Lung (tissue), 12 donors: ENCODE measurements around the gene OLFML1. TPM values are rescaled to one million over a fixed set of nuclear protein-coding genes. Genes with fewer than 3 reads are reported as not detected.

Experiments used
- ATAC-seq: fragments of 200-7000 bp; cut with Tn5 transposase; one replicate; pipeline ENCODE4 v1.9.1; 2020; ENCODE audit warnings: moderate number of reproducible peaks; ENCODE audit not compliant: insufficient read depth, low FRiP score
- DNase-seq, 3 donors: peaks; one replicate each; pipeline ENCODE4 v3.0.0-alpha.2; 2013 to 2017
- H3K27ac ChIP-seq, 2 donors: one replicate each; pipeline ENCODE4 v1.5.1; 2013; ENCODE audit warnings: mild to moderate bottlenecking in 2 of 2, moderate library complexity in 2 of 2, control low read depth in 1 of 2, inconsistent platforms in 1 of 2, low read depth in 1 of 2, low read length in 1 of 2
- H3K27me3 ChIP-seq, 3 donors: one replicate each; pipeline ENCODE4 v1.5.1; 2013; ENCODE audit warnings: low read length in 2 of 3; ENCODE audit not compliant: control insufficient read depth in 3 of 3, insufficient read depth in 3 of 3
- H3K36me3 ChIP-seq, 4 donors: one replicate each; pipeline ENCODE4 v1.5.1; 2013; ENCODE audit warnings: low read length in 4 of 4, mild to moderate bottlenecking in 1 of 4, moderate library complexity in 1 of 4; ENCODE audit not compliant: control insufficient read depth in 4 of 4, insufficient read depth in 4 of 4
- H3K4me1 ChIP-seq, 5 donors: one replicate each; pipeline ENCODE4 v1.5.1; 2013; ENCODE audit warnings: low read length in 5 of 5, mild to moderate bottlenecking in 2 of 5, moderate library complexity in 1 of 5; ENCODE audit not compliant: control insufficient read depth in 5 of 5, insufficient read depth in 5 of 5
- H3K4me3 ChIP-seq: one replicate; pipeline ENCODE4 v1.5.1; 2013; ENCODE audit warnings: mild to moderate bottlenecking, control low read depth, moderate library complexity
- H3K9ac ChIP-seq, 2 donors: one replicate each; pipeline ENCODE4 v1.5.1; 2013; ENCODE audit warnings: low read length in 2 of 2, control low read depth in 1 of 2; ENCODE audit not compliant: insufficient read depth in 1 of 2
- H3K9me3 ChIP-seq, 4 donors: one replicate each; pipeline ENCODE4 v1.5.1; 2013; ENCODE audit warnings: low read length in 3 of 4, mild to moderate bottlenecking in 1 of 4, moderate library complexity in 1 of 4; ENCODE audit not compliant: control insufficient read depth in 4 of 4, insufficient read depth in 3 of 4
- WGBS, 2 donors: extraction: QIAGEN DNeasy Blood & Tissue Kit; methylation state at CpG; one replicate each; pipeline ENCODE4 v1.1.7; 2013; 5-methylcytosine and 5-hydroxymethylcytosine counted together
- polyA plus RNA-seq, 2 donors: library from polyadenylated mRNA; stranded (reverse); fragments of 200-250 nt; gene quantifications; one replicate each; pipeline ENCODE4 v1.2.1, GENCODE V29; 2013
- total RNA-seq, 2 donors: library from RNA; depleted of rRNA in 1 of 2; stranded (reverse); fragments of >200 nt in 1 of 2; gene quantifications; one replicate each; pipeline ENCODE4 v1.2.1, GENCODE V29; 2014 to 2021
- TF ChIP-seq, protein P1 (sequence below): IDR thresholded peaks from 2 replicates; pipeline ENCODE4 v1.5.1; 2012; ENCODE audit warnings: mild to moderate bottlenecking; ENCODE audit errors: control extremely low read depth, extremely low read depth
- donor health status: control.
- donor health status: control.
- donor health status: Bipolar disorder and iron deficiency.
- donor health status: healthy.
- donor health status: DM: yes; HTN: yes; CAD: no.

Gene OLFML1
- total and polyA plus RNA-seq, 4 donors = 2.6 to 28.1 (median 9.5) TPM

DNA sequence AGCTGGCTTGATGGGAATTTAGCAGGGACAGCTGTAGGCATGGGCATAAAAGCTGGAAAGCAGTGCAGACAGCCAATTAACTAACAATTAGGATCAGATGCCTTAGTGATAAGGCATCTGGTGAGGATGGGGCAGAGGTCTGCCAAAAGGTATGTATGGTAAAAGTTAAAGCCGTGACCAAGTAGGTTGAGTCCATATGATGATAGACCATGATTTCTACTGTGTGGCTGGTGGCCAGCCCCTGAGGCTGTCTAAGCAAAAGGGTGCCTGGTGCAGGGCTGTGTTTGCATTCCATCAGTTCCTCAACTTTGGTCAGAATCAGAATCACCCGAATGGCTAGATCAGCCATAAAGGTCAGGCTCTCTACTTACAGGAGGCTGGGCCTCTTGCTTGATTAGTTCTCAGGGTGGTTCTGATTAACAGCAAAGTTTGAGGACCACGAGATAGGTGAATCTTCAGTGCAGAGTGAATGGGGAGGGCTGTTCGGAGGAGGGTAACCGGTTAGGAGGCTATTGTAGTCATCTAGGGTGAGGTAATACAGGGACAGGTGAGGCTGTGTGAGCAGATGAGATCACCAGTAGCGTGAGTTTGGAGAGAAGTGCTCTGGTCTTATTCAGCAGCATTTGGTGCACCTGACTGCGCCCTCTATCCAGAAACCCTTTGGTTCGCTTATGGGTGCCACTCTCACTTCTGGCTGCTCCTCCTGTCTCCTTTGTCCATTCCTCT is 55.7 kb downstream of the OLFML1 start:
- Histone ChIP-seq H3K27ac (no peak overlapping the region), H3K27me3 (peaks cover 0 to 5% (median 0%) of the 10 kb centered on the region in 3 donors), H3K9ac (no peak overlapping the region), H3K4me1 (no peaks in the 10 kb centered on the region), H3K4me3 (no peak overlapping the region), H3K36me3 (no peaks in the 10 kb centered on the region), H3K9me3 (peaks cover 0 to 2% (median 0%) of the 10 kb centered on the region in 4 donors)
- TF ChIP-seq, protein P1, sequence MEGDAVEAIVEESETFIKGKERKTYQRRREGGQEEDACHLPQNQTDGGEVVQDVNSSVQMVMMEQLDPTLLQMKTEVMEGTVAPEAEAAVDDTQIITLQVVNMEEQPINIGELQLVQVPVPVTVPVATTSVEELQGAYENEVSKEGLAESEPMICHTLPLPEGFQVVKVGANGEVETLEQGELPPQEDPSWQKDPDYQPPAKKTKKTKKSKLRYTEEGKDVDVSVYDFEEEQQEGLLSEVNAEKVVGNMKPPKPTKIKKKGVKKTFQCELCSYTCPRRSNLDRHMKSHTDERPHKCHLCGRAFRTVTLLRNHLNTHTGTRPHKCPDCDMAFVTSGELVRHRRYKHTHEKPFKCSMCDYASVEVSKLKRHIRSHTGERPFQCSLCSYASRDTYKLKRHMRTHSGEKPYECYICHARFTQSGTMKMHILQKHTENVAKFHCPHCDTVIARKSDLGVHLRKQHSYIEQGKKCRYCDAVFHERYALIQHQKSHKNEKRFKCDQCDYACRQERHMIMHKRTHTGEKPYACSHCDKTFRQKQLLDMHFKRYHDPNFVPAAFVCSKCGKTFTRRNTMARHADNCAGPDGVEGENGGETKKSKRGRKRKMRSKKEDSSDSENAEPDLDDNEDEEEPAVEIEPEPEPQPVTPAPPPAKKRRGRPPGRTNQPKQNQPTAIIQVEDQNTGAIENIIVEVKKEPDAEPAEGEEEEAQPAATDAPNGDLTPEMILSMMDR = no peak
- 93 to 94% methylated on average over 8 of the region's 8 CpGs for WGBS, 2 donors
- no peak for ATAC-seq
- no peak for DNase-seq

DNA sequence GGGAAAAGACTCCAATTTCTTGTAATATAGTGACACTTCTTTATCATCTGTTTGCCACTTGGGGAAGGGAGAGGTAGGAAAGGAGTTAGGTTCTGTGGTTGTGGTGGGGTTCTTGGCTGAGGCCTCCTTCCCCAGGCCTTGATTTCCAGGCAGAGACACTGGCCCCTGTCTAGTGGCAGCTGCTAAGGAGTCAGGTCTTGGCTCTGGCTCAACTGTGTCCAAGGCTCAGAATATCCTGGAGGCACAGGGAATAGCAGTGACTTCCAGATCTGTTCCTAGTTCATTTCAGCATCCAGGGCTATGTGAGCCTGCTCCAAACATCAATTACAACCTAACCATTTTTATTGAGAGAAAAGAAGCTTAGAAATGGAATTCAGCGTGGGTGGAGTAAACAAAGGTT is 58.0 kb downstream of the OLFML1 start:
- 94 to 97% methylated on average over 1 of the region's 1 CpG for WGBS, 2 donors
- ATAC-seq (no peak), DNase-seq (no peak)
- Histone ChIP-seq H3K27ac (no peak overlapping the region), H3K27me3 (no peaks in the 10 kb centered on the region), H3K9me3 (peaks cover 0 to under 1% (median 0%) of the 10 kb centered on the region in 4 donors), H3K36me3 (no peaks in the 10 kb centered on the region), H3K4me3 (no peak overlapping the region), H3K4me1 (no peaks in the 10 kb centered on the region), H3K9ac (no peak overlapping the region)
- TF ChIP-seq, protein P1 = no peak

DNA sequence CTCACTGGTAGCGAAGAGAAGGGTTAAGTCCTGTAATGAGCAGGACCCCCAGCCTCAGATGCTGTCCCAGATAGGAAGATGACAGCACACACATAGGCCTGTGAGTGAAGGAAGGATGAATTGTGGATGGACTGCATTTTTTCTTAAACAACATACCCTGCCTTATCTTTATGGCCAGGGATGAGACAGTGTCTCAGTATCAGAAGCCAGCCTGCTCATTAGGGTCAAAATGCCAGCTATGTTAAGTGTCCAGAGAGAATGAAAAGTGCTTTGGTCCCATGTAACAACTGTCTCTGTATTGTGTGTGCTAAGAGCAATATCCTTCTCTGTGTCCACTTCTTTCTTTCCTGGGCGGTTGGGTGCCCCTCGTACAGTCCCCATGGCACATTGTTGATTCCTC is 58.7 kb downstream of the OLFML1 start:
- TF ChIP-seq, protein P1 = no peak
- Histone ChIP-seq H3K9ac (no peak overlapping the region), H3K36me3 (no peaks in the 10 kb centered on the region), H3K9me3 (no peaks in the 10 kb centered on the region), H3K4me1 (peaks cover 0 to 3% (median 0%) of the 10 kb centered on the region in 5 donors), H3K4me3 (no peak overlapping the region), H3K27me3 (no peaks in the 10 kb centered on the region), H3K27ac (no peak overlapping the region)
- ATAC-seq (no peak), DNase-seq (no peak)
- 90 to 94% methylated on average over 3 of the region's 3 CpGs for WGBS, 2 donors
